ENCODE data around the gene GNPDA1. TPM values are rescaled to one million over a fixed set of nuclear protein-coding genes. Genes with fewer than 3 reads are reported as not detected.
"Not testable (repeated sequence)": the region's sequence is repeated elsewhere in the genome, so short reads cannot be mapped to it uniquely, and the experiment has no call there.

Gene GNPDA1
- total RNA-seq = 8.3 TPM

- peak in 2 of 3 donors; percentile 46 to 68 for DNase-seq (ENCODE audit: low read depth in 2 of 3, low spot score in 2 of 3)
These were observed at the start of gene GNPDA1 for GRCh38 chr5:142012792-142013388. Gene GNPDA1, minus strand, starts transcription at chr5:142013027. Its CDS starts 992 bp downstream, at chr5:142012035.

DNA sequence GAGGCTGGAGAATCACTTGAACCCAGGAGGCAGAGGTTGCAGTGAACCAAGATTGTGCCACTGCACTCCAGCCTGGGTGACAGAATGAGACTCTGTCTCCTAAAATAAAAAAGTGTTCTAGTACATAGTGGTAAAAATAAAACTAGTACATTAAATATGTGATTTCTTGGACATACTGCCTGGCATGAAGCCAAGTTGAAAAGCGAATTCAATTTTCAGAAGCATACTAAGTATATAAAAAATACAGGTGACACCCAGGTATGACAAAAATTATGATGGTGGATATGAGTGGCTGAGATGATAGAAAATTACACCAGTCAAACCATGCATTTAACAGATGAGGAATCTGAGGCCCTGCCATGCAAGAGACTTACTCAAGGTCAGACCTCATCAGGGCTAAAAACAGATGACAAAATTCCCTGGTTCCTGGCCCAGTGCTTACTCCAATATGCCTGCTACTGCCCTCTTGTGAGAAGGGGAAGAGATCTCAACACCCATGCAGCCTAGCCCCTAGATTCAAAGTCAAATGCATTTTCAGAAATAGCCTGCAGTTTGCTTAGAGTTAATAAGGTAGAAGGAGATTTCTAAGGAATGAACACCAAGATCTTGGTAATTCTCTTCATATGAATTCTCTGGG, 46.6 kb upstream of the GNPDA1 start:
- no peak for DNase-seq (ENCODE audit: low read depth in 2 of 3, low spot score in 2 of 3)

GRCh38 chr5:142057697-142058056, 44.9 kb upstream of the GNPDA1 start:
- DNase-seq (ENCODE audit: low read depth in 2 of 3, low spot score in 2 of 3) = no peak

DNA sequence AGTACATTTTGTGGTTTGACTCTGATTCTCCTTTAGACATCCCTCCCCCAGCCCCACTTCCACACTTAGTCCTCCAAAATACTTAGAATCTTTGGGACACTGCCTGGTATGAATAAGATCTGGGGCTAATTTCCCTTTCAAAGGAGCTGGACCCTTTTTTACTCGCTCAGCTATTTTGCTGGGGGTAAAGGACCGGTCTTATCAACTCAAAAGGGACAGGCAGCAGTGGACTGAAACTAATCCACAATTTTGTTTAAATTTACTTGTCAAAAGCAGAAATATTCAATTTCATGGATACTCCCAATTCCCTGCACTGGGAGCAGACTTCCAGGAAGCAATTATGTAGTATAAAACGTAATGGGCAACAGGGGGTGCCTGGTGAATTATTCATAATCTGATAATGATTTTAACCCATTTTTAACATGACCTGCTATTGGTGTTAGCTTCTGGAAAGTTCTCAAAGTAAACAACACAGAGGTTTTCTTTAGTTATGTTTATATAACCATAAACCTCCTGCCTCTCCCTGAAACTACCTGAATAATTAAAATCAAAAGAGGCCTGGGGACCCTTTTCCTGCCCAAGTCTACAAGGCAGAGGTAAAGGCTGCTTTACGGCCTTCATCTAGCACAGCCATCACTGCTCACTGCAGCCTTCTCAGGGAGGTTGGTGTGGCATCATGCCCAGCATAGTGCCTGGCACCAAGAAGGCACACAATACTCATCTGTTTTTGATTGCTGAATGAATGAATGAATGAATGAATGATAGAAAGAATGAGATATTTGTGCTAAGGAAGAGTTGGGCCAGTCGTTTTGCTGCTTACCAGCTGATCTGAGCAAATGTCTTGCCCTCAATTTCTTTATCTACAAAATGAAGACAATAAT, 44.2 kb upstream of the GNPDA1 start:
- DNase-seq (ENCODE audit: low read depth in 2 of 3, low spot score in 2 of 3) = no peak

DNA sequence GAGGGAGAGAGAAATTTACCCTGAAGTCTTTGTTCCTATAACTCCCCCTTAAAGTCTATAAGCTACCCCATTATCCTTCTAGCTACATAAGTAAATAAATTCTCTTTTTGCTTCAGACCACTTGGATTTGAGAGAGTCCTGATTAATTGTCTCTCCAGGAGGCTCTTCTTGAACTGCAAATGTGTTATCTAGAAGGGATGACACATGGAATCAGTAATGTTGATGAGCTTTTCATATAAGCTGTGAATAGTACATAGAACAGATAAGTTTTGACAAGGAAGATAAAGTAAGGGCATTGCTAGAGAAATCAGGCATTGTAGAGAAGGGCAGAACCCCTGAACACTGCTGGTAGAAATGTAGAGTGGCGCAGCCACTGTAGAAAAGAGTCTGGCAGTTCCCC, 42.5 kb upstream of the GNPDA1 start:
- no peak for DNase-seq (ENCODE audit: low read depth in 2 of 3, low spot score in 2 of 3)

- DNase-seq (ENCODE audit: low read depth in 2 of 3, low spot score in 2 of 3) = no peak
These were observed 40.8 kb upstream of the GNPDA1 start for GRCh38 chr5:142053426-142054151.

DNA sequence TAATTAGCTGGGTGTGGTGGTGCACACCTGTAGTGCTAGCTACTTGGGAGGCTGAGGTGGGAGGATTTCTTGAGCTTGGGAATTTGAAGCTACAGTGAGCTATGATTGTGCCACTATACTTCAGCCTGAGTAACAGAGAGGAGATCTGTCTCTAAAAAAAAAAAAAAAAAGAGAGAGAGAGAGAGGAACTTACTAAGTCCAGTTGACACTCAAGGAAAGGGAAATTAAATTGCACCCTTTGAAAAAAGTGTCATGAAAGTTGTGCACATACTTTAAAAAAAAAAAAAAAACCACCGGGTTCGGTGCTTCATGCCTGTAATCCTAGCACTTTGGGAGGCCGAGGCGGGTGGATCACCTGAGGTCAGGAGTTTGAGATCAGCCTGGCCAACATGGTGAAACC, 39.2 kb upstream of the GNPDA1 start:
- DNase-seq (ENCODE audit: low read depth in 2 of 3, low spot score in 2 of 3) = not testable (repeated sequence)

DNA sequence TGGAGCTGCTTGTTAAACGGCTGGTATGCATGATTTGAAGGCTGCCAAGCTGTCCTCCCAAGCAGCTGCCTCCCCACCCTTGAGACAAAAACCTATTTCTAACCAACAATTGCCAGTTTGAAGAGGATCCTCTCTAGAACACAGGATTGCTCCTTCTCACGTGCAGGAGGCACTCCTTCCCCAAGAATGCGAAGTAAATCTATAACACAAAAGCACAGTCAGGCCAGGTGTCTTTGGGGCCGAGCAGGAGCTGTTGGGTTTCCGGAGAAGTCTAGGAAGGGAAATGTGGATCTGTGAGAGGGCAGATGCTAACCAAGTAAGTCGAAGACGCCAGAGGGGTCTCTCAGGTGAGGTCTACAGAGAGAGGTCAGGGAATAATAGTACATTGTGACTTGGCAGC, 35.4 kb upstream of the GNPDA1 start:
- no peak for DNase-seq (ENCODE audit: low read depth in 2 of 3, low spot score in 2 of 3)

DNA sequence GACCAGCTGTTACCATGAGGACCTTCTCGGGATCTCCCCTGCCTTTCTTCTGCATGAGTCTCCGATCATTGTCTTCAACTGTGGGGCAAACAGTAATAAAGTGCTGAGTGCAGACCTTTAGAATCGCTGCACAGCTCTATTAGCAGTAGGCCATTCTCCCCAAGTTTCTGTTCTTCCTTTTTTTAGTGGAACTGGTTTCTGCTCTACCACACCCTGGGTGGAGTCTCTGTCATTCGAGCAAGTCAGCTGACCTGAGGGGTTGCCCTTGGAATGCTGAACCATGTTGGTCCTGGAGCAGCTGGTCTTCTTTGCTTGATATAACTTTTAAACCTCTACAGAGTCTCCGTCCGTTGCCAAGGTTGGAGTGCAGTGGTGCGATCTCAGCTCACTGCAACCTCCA, 33.4 kb upstream of the GNPDA1 start:
- DNase-seq (ENCODE audit: low read depth in 2 of 3, low spot score in 2 of 3) = no peak

DNA sequence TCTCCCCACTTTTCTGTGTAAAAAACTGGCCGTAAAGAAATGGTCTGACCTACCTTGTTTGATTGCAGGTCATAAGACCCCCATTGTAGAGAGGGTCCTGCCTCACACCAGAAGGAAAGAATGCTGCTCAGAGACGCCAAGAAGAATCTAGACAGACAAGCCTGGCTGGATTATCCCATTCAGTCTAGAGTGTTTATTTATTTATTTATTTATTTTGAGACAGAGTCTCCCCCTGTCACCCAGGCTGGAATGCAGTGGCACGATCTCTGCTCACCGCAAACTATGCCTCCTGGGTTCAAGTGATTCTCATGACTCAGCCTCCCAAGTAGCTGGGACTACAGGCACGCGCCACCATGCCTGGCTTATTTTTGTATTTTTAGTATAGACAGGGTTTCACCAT, 28.1 kb upstream of the GNPDA1 start:
- DNase-seq (ENCODE audit: low read depth in 2 of 3, low spot score in 2 of 3) = not testable (repeated sequence)

DNA sequence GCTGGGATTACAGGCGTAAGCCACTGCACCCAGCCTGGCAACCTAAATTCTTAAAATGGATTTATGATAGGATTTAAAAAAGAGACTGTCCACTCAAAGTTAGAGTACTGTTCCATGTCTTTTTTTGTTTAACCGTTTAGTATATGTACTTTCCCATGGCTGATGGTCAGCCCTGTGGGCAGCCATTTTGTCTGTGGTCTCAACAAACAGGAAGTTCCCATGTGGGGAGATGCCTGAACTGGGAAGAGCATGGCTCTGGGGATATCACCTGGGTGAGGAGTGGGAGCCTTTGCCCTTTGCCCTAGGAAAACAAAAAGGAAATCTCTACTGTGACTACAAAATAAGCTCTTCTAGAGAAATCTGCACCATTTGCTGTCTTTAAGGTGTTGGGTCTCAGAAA, 27.5 kb upstream of the GNPDA1 start:
- DNase-seq (ENCODE audit: low read depth in 2 of 3, low spot score in 2 of 3) = no peak

DNA sequence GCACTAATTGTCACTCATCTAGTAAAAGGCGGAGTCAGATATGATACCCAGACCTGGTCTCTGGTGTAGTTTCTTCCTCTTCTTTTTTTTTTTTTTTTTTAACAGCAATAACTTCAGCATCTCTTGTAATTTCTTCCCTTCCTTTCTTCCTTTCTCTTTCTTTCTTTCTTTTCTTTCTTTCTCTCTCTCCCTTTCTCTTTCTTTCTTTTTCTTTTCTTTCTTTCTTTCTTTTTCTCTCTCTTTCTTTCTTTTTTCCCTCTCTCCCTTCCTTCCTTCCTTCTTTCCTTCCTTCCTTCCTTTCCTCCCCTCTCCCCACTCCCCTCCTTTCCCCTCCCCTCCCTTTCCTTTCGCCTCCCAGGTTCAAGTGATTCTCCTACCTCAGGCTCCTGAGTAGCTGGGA, 25.9 kb upstream of the GNPDA1 start:
- DNase-seq (ENCODE audit: low read depth in 2 of 3, low spot score in 2 of 3) = no peak

DNA sequence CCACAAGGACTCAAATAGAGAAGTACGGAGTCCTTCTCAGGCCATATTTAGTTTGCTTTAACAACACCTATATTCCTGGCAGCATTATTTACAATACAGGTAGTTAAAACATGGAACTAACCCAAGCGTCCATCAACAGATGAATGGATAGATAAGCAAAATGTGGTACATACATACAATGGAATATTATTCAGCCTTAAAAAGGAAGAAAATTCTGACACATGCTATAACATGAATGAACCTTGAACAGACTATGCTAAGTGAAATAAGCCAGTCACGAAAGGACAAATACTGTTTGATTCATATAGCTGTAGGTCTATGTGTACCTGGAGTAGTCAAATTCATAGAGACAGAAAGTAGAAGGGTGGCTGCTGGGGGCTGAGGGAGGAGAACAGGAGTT, 24.8 kb upstream of the GNPDA1 start:
- DNase-seq (ENCODE audit: low read depth in 2 of 3, low spot score in 2 of 3) = not testable (repeated sequence)

- no peak for DNase-seq (ENCODE audit: low read depth in 2 of 3, low spot score in 2 of 3)
These were observed 24.1 kb upstream of the GNPDA1 start for GRCh38 chr5:142036918-142037317.

DNA sequence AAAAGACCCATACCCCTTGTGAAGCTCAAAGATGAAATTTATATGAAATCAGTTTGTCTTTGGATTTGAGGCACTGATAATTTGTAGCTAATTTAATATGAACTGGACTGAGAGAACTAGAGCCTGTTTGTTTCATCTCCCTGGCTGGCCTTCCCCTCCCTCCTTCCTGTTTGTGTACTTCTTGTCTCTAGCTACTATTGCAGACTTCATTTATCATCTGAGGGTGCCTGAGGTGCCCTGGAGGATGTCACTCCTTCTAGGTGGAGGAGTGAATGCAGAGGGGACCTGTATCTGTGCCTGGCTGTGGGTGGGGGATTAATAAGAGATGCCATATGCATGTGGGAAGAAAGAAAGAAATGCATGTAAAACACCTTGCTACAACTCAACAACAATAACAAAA, 22.2 kb upstream of the GNPDA1 start:
- DNase-seq (ENCODE audit: low read depth in 2 of 3, low spot score in 2 of 3) = no peak

GRCh38 chr5:142033632-142034567, 21.1 kb upstream of the GNPDA1 start:
- not testable (repeated sequence) for DNase-seq (ENCODE audit: low read depth in 2 of 3, low spot score in 2 of 3)

DNA sequence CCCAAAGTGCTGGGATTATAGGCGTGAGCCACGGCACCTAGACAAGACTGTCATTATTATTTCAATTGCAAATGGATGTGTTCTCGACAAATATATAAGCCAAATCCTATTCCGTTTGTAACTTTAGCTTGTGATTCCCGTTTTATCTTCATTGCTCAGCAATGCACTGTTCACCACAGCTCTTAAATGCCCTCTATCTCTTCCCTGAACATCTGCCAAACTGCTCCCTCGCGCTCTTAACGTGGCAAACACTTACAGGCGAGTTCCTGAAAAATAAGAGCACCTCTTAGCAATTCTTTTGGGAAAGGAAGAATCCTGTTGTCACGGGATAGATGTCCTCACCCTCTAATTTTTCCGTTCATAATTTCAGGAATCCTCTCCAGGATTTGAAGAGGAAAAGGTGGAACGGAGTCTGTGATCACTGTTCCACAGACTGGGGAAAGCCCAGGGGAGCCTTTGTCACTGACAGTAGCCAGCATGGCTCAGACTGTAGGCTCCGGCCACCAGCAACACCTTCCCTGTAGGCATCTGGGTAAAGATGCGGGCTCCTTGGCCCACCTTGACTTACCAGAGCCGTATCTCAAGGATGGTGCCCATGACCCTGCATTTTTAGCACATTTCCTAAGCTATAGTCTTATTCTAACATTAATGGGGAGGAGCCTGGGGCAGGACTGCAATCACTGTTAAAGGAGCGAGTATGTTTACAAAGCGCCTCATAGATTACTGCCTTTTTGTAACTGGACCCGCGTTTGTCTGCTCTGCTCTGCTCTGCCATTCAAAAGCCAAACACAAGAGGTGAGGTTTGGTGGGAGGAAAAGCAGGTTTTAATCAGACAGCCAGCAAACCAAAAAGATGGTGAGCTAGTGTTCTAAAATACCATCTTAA, 20.2 kb upstream of the GNPDA1 start:
- DNase-seq (ENCODE audit: low read depth in 2 of 3, low spot score in 2 of 3) = no peak

DNA sequence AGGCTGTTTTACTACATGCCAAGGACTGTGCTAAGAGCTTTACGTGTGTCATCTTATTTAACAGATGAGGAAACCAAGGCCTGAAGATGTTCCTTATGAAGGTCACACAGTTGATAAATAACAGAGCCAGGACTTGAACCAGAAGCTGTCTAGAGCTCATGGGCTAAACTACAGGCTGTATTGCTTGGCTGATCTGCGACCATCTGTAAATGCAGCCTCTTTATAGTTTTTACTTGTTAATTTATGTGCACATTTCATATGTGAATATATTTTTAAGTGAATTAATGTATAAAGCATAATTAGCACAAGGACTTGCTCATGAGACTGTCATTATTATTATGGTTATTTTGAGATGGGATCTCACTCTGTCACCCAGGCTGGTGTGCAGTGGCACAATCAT, 19.3 kb upstream of the GNPDA1 start:
- no peak for DNase-seq (ENCODE audit: low read depth in 2 of 3, low spot score in 2 of 3)

- no peak for DNase-seq (ENCODE audit: low read depth in 2 of 3, low spot score in 2 of 3)
These were observed 12.8 kb upstream of the GNPDA1 start for GRCh38 chr5:142025637-142026036.
